HepG2 (cell line): ENCODE data around the gene LRRC4C. TPM values are rescaled to one million over a fixed set of nuclear protein-coding genes. Genes with fewer than 3 reads are reported as not detected.
A peak's percentile ranks its signal among the peaks of the same experiment; 100 is the strongest.

Source experiments
- ATAC-seq: fragments of 200-7000 bp; cut with Tn5 transposase; 3 replicates; pipeline ENCODE4 v1.9.1; 2020; ENCODE audit warnings: mild to moderate bottlenecking, moderate library complexity
- BruUV-seq: library from RNA; stranded (reverse); fragments of 400-500 nt; replicated peaks from 2 replicates; lab custom pipeline; 2021; lab: Mats Ljungman, UMichigan
- CTCF ChIA-PET: fragments of 300-600 bp; formaldehyde crosslinking; extraction: SDS; loops from one replicate; lab custom pipeline; 2021; ENCODE audit warnings: low total read pairs, inconsistent platforms, low intra/inter-chr PET ratio; lab: Yijun Ruan, JAX
- POLR2A ChIA-PET: fragments of 350-600 bp; sonication (Branson Sonifier 250); formaldehyde crosslinking; loops from one replicate; lab custom pipeline; 2020; ENCODE audit warnings: antibody characterized with exemption, inconsistent platforms; lab: Yijun Ruan, JAX
- DNase-seq: peaks from one replicate; pipeline ENCODE4 v3.0.0-alpha.2; 2015; ENCODE audit warnings: low spot score
- FAIRE-seq: peaks from 3 replicates; lab custom pipeline; 2011; peaks lifted over from hg19 to GRCh38; lab: Jason Lieb, UNC
- H2AFZ ChIP-seq: one replicate; pipeline ENCODE4 v1.6.1; 2011; ENCODE audit warnings: low read length, inconsistent platforms
- H3K27ac ChIP-seq: fragments of 300-600 bp; 3 replicates; pipeline ENCODE4 v1.8.0; 2011; ENCODE audit warnings: mixed run types, mild to moderate bottlenecking, mixed read lengths, low read length, inconsistent platforms; ENCODE audit not compliant: insufficient read depth; ENCODE audit errors: extremely low read length
- H3K27me3 ChIP-seq, 2 experiments: fragments of 200-600 bp in 1 of 2; 2 replicates in 1 of 2; 3 replicates in 1 of 2; pipeline versions ENCODE4 v1.6.0 to v1.8.0; 2011; ENCODE audit warnings: low read length in 2 of 2, mild to moderate bottlenecking in 2 of 2, moderate library complexity in 2 of 2, inconsistent platforms in 1 of 2; ENCODE audit not compliant: insufficient read depth in 2 of 2, control insufficient read depth in 1 of 2
- H3K36me3 ChIP-seq, 2 experiments: fragments of 200-600 bp in 1 of 2; replicated peaks in 1 of 2; 2 replicates in 1 of 2; 3 replicates in 1 of 2; pipeline versions ENCODE4 v1.5.1 to v1.8.0; 2011; ENCODE audit warnings: low read length in 2 of 2, inconsistent platforms in 1 of 2; ENCODE audit not compliant: insufficient read depth in 2 of 2, control insufficient read depth in 1 of 2
- H3K4me1 ChIP-seq: 2 replicates; pipeline ENCODE4 v1.5.1; 2012; ENCODE audit warnings: low read length, inconsistent platforms; ENCODE audit not compliant: insufficient read depth
- H3K4me2 ChIP-seq: 2 replicates; pipeline ENCODE4 v1.6.0; 2011; ENCODE audit warnings: low read depth, low read length, inconsistent platforms
- H3K4me3 ChIP-seq, 3 experiments: fragments of 200-600 bp in 1 of 3; sonication (generic), shearing (Covaris generic) in 1 of 3; replicated peaks in 1 of 3; 2 replicates each; pipeline ENCODE4 v1.5.1; 2011 to 2016; ENCODE audit warnings: low read length in 3 of 3, inconsistent platforms in 2 of 3, low read depth in 2 of 3, mild to moderate bottlenecking in 2 of 3, control low read depth in 1 of 3, mixed read lengths in 1 of 3; ENCODE audit not compliant: insufficient read depth in 1 of 3
- H3K79me2 ChIP-seq: one replicate; pipeline ENCODE4 v1.6.1; 2011; ENCODE audit warnings: low read length, inconsistent platforms; ENCODE audit not compliant: insufficient read depth
- H3K9ac ChIP-seq: 2 replicates; pipeline ENCODE4 v1.6.0; 2011; ENCODE audit warnings: mild to moderate bottlenecking, low read depth, low read length, inconsistent platforms; ENCODE audit not compliant: insufficient read depth
- H3K9me3 ChIP-seq: 2 replicates; pipeline ENCODE4 v1.5.1; 2012; ENCODE audit warnings: mild to moderate bottlenecking, low read length
- H4K20me1 ChIP-seq: 2 replicates; pipeline ENCODE4 v1.6.0; 2011; ENCODE audit warnings: inconsistent platforms, mild to moderate bottlenecking, low read length, moderate library complexity; ENCODE audit not compliant: insufficient read depth
- CSRNP1 ChIP-seq: sonication (generic); formaldehyde crosslinking; IDR thresholded peaks from 2 replicates; pipeline ENCODE4 v1.8.1; 2023; ENCODE audit warnings: mild to moderate bottlenecking, missing genetic modification reagents
- FOSL2 ChIP-seq: sonication (generic); formaldehyde crosslinking; IDR thresholded peaks from 2 replicates; pipeline ENCODE4 v1.4.0; 2020; ENCODE audit warnings: missing genetic modification reagents
- FOXA3 ChIP-seq: IDR thresholded peaks from 2 replicates; pipeline ENCODE4 v1.6.1; 2016; ENCODE audit warnings: missing genetic modification reagents, missing compliant biosample characterization
- FOXP1 ChIP-seq, 2 experiments: fragments of 450-650 bp in 1 of 2; IDR thresholded peaks; 2 replicates each; pipeline ENCODE4 v1.6.1; 2017 to 2018; ENCODE audit warnings: antibody characterized with exemption in 1 of 2
- HNF1A ChIP-seq, 2 experiments: sonication (generic) in 1 of 2; formaldehyde crosslinking in 1 of 2; IDR thresholded peaks; 2 replicates each; pipeline versions ENCODE4 v1.4.0 to v1.6.1; 2016 to 2020; ENCODE audit warnings: borderline replicate concordance in 1 of 2, low read depth in 1 of 2, mild to moderate bottlenecking in 1 of 2, missing genetic modification reagents in 1 of 2
- KLF12 ChIP-seq: sonication (generic); formaldehyde crosslinking; IDR thresholded peaks from 2 replicates; pipeline ENCODE4 v1.4.0; 2020; ENCODE audit warnings: missing genetic modification reagents, borderline replicate concordance
- NR2F1 ChIP-seq, 2 experiments: fragments of 450-650 bp in 1 of 2; formaldehyde crosslinking in 1 of 2; IDR thresholded peaks; 2 replicates each; pipeline versions ENCODE4 v1.5.0 to v1.6.1; 2016 to 2020; ENCODE audit warnings: mild to moderate bottlenecking in 1 of 2, missing compliant biosample characterization in 1 of 2, missing genetic modification reagents in 1 of 2, moderate library complexity in 1 of 2
- RAD21 ChIP-seq: fragments of 450-650 bp; formaldehyde crosslinking; IDR thresholded peaks from 2 replicates; pipeline ENCODE4 v1.5.0; 2020; ENCODE audit warnings: mild to moderate bottlenecking
- SOX13 ChIP-seq, 3 experiments: fragments of 450-650 bp in 1 of 3; sonication (generic) in 1 of 3; formaldehyde crosslinking in 1 of 3; IDR thresholded peaks in 2 of 3; conservative IDR thresholded peaks in 1 of 3; 2 replicates each; pipeline versions ENCODE4 v1.5.0 to v1.6.1; 2016 to 2020; ENCODE audit warnings: antibody characterized with exemption in 1 of 3, mild to moderate bottlenecking in 1 of 3, missing compliant biosample characterization in 1 of 3, missing genetic modification reagents in 1 of 3, moderate library complexity in 1 of 3
- SOX5 ChIP-seq: IDR thresholded peaks from 2 replicates; pipeline ENCODE4 v1.6.1; 2016; ENCODE audit warnings: borderline replicate concordance
- TCF7 ChIP-seq: sonication (generic); IDR thresholded peaks from 2 replicates; pipeline ENCODE4 v1.6.1; 2016; ENCODE audit warnings: antibody characterized with exemption, low read depth
- ZNF652 ChIP-seq: IDR thresholded peaks from 2 replicates; pipeline ENCODE4 v1.6.1; 2016; ENCODE audit warnings: low read depth, borderline replicate concordance
- ZNF83 ChIP-seq: sonication (generic); formaldehyde crosslinking; IDR thresholded peaks from 2 replicates; pipeline ENCODE4 v1.4.0; 2020; ENCODE audit warnings: missing genetic modification reagents, mild to moderate bottlenecking, borderline replicate concordance
- ZSCAN20 ChIP-seq: sonication (generic); formaldehyde crosslinking; IDR thresholded peaks from 2 replicates; pipeline ENCODE4 v1.4.0; 2020; ENCODE audit warnings: missing genetic modification reagents, mild to moderate bottlenecking, borderline replicate concordance
- WGBS: methylation state at CpG from one replicate; pipeline ENCODE4 v1.1.6; 2017; ENCODE audit warnings: low lambda C conversion rate; 5-methylcytosine and 5-hydroxymethylcytosine counted together
- in situ Hi-C: cut with HindIII; loops from 2 replicates; pipeline ENCODE4 v1.10.0; 2017; ENCODE audit warnings: low pct_unique_long_range_greater_than_20kb; ENCODE audit not compliant: extremely low pct_ligation_motif_present
- intact Hi-C: fragments of 100-400 bp; cut with micrococcal nuclease; formaldehyde crosslinking; loops from one replicate; pipeline ENCODE4 v1.10.0; 2022; ENCODE audit not compliant: unreplicated experiment
- polyA plus RNA-seq, 8 experiments: library from polyadenylated mRNA; depleted of rRNA in 3 of 8; stranded (reverse) in 7 of 8; unstranded in 1 of 8; fragments of >200 nt; fragmentation: Illumina TruSeq in 4 of 8; extraction: Trizol in 4 of 8; gene quantifications; 2 replicates each; pipeline versions ENCODE4 v1.2.1 to v1.2.3, GENCODE V29; 2011 to 2016; ENCODE audit warnings: low read depth in 4 of 8, missing spikeins in 1 of 8, mixed read lengths in 1 of 8; ENCODE audit not compliant: insufficient read depth in 1 of 8
- total RNA-seq, 5 experiments: library from RNA; depleted of rRNA; stranded (reverse); fragments of >200 nt; fragmentation: Illumina TruSeq; extraction: Trizol; gene quantifications; 2 replicates each; pipeline ENCODE4 v1.2.3, GENCODE V29; 2016; ENCODE audit warnings: low read depth in 1 of 5

LRRC4C gene
- total and polyA plus RNA-seq, 2 of the 13 experiments (the other 11 are each of a cell fraction or from before 2014, with no cell fraction given), result not detected

GRCh38 chr11:40170078-40170477 lies 1289.4 kb downstream of the LRRC4C start:
- Histone ChIP-seq H4K20me1 (no peaks in the 10 kb centered on the region), H3K9me3 (no peaks in the 10 kb centered on the region), H3K4me2 (no peak overlapping the region), H3K27ac (no peak overlapping the region), H3K4me3 (no peak overlapping the region), H3K4me1 (peaks cover 10% of the 10 kb centered on the region; the same call in 1 of the 2 replicates), H3K27me3 (no peaks in the 10 kb centered on the region), H3K36me3 (no peaks in the 10 kb centered on the region), H3K79me2 (no peaks in the 10 kb centered on the region), H3K9ac (no peak overlapping the region), H2AFZ (no peak overlapping the region)
- no TSS peak for BruUV-seq
- ChIA-PET CTCF (no interaction called here), POLR2A (no interaction called here)
- DNase-seq, result peak; percentile 4
- no peak for FAIRE-seq
- in situ Hi-C loops, result no loop called here
- WGBS, result 0% methylated on average over 2 of the region's 2 CpGs
- intact Hi-C loops, result no loop called here
- peak; percentile 67; the same call in 2 of the 3 replicates for ATAC-seq
- TF ChIP-seq ZNF652 (CRISPR knock-in tag) (peak; percentile 18; the same call in 1 of the 2 replicates), FOXA3 (CRISPR knock-in tag) (peak; percentile 10; the same call in 1 of the 2 replicates), HNF1A (IDR thresholded peaks at IDR 0.05; ENCODE audit: low read depth) (peak; percentile 38; the same call in 1 of the 2 replicates), HNF1A (CRISPR knock-in tag; IDR thresholded peaks at IDR 0.05; ENCODE audit: borderline replicate concordance) (no peak), SOX5 (peak; percentile 73; the same call in 1 of the 2 replicates), CSRNP1 (no peak), NR2F1 (CRISPR knock-in tag; IDR thresholded peaks at IDR 0.05) (no peak), TCF7 (peak; percentile 18; the same call in 1 of the 2 replicates), FOSL2 (CRISPR knock-in tag) (peak; percentile 66), RAD21 (CRISPR knock-in tag) (no peak), ZSCAN20 (CRISPR knock-in tag) (no peak), ZNF83 (CRISPR knock-in tag) (no peak), SOX13 (IDR thresholded peaks at IDR 0.05) (no peak), SOX13 (CRISPR knock-in tag; conservative IDR thresholded peaks at IDR 0.05 in 1 of 2, IDR thresholded peaks at IDR 0.05 in 1 of 2) (peak in 1 of 2 experiments; percentile 43; a peak in 1 of 4 replicates), KLF12 (CRISPR knock-in tag) (no peak), FOXP1 (IDR thresholded peaks at IDR 0.05) (no peak), FOXP1 (CRISPR knock-in tag; IDR thresholded peaks at IDR 0.05) (peak; percentile 67)
